CD4-positive, alpha-beta T cell treated with Interleukin-12 subunit alpha and Interleukin-12 subunit beta, for 1 hour (primary cell): ENCODE results near the gene OR10G8.
"Not testable (repeated sequence)": the region's sequence is repeated elsewhere in the genome, so short reads cannot be mapped to it uniquely, and the experiment has no call there.

ENCODE experiments used
- DNase-seq: peaks from one replicate; pipeline ENCODE4 v3.0.0-alpha.2; 2020

OR10G8 gene

GRCh38 chr11:124026498-124026897, at the start of gene OR10G8:
Gene OR10G8, plus strand, starts transcription at chr11:124026798. Its CDS starts 2,825 bp downstream, at chr11:124029623.
- DNase-seq = no peak

DNA sequence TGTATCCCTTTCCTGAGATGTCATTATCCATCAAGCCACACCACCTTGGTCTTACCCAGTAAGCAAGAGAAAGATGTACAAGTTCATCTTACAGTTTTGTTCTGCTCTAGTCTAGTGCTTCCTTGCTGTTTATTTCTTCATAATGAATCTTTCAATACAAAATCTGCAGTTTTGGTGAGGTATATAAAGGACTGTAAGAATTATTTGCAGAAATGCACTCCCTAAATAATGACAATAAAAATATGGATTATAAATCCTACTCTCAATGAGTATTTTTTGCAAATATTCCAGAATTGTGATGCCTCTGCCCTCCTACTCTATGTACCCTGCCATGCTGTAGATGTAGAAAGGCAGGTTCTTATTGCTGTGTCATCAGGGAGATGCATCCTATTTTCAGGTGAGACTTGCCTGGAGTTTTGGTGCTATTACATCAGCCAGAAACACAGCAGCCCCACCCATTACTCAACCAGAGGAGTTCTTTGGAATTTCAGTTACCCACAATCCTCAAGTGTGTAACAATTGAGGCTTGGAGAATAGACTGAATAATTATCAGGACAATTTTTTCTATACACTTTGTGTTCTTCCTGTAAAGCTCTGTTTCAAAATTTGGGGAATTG, 48.8 kb upstream of the OR10G8 start, which contains the start of gene OR10S1:
TSS of gene OR10S1 (minus strand) at position 51 of the 617 bp plus-strand sequence. CDS start 117 bp downstream, outside the sequence.
- DNase-seq = no peak

DNA sequence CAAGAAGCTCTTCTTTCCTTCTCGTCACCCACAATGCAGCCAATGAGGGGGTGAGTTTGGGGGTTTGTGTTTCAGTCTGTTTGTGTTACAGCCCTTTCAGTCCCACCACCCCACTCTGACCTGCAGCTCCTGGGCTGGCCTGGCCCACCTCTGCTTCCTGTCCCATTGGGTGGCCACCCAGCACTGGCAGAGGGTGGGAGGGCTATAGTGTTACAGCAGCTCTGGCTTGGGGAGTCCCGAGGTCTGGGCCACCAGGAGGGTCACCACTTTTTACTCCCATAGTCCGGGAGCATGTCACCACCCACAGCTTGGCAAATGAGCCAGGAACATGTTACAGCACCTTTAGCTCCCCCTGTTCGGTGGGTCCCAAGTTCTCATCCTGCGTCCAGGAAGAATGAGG, 47.3 kb upstream of the OR10G8 start:
- no peak for DNase-seq

- DNase-seq = no peak
Observed at GRCh38 chr11:123995119-123995518, 31.5 kb upstream of the OR10G8 start, which contains the start of gene OR10G6. Gene OR10G6, minus strand, starts transcription at chr11:123995161. Its CDS starts 0 bp downstream, at chr11:123995161.

GRCh38 chr11:124012697-124013096, 13.9 kb upstream of the OR10G8 start, which contains the start of gene OR10G4:
Gene OR10G4, plus strand, starts transcription at chr11:124012997. Its CDS starts 2,578 bp downstream, at chr11:124015575.
- no peak for DNase-seq

- not testable (repeated sequence) for DNase-seq
Observed at GRCh38 chr11:124015837-124016236, 10.8 kb upstream of the OR10G8 start.

DNA sequence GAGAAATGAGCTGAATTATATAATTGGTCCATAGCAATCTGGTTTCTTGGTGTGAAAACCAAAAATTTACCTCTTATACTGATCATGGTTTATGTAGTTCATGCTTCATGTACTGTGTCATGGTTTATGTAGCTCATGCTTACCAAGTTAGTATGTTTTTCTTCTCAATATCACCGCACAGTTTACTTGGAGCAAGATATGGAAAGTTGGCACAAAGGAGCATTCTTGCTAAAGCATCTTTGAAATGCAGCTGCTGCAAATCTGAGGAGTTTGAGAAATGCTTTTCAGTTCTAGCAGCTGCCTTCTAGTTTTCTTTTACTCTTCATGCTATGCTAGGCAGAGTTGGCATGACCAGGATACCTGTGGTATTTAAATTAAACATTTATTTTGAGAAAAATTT, 10.1 kb downstream of the OR10G8 start:
- DNase-seq = no peak

DNA sequence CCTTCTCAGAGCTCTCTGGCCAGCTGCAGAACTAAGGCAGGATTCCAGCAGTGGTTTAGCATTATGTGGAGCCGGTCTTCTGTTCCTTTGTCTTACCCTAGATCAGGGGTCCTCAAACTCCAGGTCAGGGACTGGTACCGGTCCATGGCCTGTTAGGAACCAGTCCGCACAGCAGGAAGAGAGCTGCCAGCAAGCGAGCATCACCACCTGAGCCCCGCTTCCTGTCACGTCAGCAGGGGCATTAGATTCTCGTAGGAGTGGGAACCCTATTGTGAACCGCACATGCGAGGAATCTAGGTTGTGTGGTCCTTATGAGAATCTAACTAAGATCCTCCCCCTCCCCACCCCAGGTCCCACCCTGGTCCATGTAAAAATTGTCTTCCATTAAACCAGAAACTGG, 13.0 kb downstream of the OR10G8 start:
- DNase-seq = no peak

- DNase-seq = no peak
Observed at GRCh38 chr11:124041254-124041653, 14.7 kb downstream of the OR10G8 start, which contains the start of gene OR10G7. Gene OR10G7, minus strand, starts transcription at chr11:124041325. Its CDS starts 2,324 bp downstream, at chr11:124039001.

DNA sequence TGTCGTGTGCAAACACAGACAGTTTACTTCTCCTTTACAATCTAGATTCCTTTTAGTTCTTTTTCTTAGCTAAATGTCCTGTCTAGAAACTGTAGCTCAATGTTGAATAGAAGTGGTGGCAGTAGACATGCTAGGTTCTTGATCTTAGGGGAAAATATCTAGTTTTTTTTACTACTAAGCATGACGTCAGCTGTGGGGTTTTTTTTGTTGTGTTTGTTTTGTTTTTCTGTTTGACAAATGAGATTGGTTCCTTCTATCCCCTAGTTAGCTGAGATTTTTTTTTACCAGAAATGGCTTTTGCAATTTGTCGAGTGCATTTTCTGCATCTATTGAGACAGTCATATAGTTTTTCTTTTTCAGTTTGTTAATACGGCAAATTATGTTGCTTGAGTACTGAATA, 16.8 kb downstream of the OR10G8 start:
- no peak for DNase-seq

DNA sequence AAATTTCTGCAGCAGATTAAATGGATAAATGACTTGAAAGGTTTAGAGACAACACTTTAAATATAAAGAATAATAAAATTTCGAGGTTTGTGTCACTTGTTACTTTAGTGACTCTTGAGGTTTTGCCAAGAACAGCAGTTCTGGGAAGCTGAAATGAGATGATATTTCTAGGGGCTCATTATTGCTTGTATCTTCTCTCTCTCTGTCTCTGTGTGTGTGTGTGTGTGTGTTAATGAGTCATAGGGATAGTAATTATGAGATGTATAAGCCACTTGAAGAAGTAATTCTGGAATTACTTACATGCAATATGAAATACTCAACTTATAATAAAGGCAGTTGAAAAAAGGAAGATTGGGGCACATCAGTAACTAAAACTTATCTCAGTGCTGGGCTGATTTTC, 24.1 kb downstream of the OR10G8 start:
- no peak for DNase-seq

DNA sequence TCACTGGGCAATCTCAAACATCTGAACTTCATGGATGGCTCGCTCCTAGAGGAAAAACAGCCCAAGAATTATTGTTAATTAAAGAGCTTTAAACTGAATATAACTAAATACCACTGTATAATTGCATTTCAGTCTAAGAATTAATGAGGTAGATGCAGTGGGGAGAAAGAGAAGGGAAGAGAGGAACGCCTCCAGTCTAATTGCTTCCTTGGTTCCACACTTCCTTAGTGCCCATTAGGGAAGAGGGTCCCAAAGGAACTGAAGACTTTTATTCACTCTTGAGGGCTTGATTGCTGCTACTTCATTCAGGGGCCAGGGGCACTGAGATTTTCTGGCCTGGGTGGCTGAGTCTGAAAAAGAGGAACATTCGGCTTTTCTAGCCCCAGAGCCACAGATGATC, 26.4 kb downstream of the OR10G8 start:
- no peak for DNase-seq

DNA sequence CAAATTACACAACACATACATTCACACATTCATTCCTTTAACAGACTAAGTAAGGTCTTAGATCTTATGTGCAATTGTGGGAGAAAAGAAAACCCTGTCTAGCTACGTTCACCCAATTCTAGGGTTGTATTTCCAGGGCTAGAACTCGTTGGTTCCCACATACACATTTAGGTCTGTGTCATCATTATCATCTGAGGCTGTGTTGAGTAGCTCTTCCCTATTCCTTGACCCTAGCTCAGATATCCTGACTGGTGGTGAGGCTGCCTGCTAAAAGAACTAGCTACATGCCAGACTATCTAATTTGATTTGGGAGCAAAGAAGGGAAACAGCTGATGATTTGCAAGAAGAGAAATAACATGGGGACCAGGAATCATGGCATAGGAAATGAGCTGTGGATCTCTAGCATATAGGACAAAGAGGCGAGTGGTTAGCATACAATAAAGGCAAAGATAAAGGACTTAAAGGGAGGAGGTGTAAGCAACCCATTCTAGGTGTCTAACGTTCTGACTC, 42.1 kb downstream of the OR10G8 start:
- no peak for DNase-seq

DNA sequence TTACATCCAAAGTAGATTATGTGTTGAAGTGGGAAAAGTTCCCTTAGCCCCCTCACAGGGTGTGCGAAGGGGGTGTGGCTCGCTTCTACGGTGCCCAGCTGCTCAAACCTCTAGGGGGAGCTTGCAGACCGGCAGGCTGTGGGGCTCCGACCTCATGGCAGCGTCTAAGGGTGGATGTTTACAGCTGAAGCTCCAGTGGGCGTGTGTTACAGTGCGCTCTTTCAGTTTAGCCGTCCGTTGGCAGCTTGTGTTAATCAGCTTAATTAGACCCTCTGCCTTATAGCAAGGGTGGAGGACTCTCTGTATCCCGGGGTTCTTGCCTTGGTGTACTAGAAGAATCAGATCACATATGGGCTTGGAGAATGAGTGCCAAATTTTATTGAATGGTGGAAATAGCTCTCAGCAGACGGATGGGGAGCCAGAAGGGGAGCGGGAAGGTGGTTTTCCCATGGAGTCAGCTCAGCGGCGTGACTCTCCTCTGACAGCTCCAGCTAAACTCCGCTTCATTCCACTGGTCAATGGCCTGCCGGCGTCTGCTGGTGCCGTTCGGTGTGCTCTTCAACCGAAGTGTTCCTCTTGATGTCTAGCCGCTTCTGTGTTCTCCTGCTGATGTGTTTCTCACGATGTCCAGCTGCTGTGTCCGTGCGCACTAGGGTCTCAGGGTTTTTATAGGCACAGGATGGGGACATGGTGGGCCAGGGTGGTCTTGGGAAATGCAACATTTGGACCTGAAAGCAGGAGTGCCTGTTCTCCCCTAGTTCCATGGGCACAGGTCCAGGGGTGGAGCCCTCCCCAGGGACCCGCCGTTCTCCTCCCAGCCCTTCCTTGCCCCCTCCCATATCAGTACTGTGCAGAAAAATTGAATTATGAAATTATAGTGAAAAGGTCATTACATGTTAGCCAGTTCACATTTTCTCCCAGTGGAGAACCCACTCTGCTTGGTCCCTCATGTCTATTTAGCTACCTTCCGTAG, 43.1 kb downstream of the OR10G8 start:
- DNase-seq = peak; percentile 23

GRCh38 chr11:124070915-124071622, 44.5 kb downstream of the OR10G8 start:
- DNase-seq = peak; percentile 54

DNA sequence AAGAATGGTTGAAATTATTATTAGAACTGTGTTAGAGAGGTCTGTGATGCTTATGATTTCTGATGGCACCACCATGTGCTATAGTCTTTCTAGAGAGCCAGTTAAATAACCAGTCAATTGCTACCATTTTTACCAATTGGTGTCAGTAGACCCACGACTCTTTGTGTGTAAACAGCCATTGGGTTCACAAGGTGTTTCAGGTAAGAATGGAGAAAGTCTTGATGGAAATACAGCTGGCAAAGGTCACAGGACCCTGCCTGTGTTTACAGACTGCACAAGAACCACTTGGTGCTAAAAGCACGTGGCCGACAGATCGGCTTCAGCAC, 45.0 kb downstream of the OR10G8 start:
- no peak for DNase-seq

GRCh38 chr11:124072147-124072546, 45.5 kb downstream of the OR10G8 start:
- no peak for DNase-seq

- DNase-seq = no peak
Observed at GRCh38 chr11:124074554-124074953, 48.0 kb downstream of the OR10G8 start.

DNA sequence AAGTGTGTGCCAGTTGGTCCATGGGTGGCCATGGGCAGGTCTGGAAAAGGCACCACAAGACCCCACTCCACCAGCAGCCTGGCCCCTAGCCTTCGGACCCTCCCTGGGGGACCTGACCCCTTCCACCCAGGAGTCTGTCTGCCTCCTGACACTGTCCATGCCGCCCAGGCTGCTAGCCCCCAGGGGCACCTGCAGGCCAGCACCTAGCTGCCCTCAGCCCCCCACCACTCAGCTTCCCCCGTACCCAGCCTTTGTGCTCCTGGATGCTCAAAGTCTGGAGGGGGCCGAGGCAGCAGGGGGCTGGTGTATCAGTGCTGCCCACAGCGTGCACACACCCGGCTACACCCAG, 48.9 kb downstream of the OR10G8 start:
- no peak for DNase-seq

- DNase-seq = no peak
Observed at GRCh38 chr11:124075841-124076651, 49.4 kb downstream of the OR10G8 start.

DNA sequence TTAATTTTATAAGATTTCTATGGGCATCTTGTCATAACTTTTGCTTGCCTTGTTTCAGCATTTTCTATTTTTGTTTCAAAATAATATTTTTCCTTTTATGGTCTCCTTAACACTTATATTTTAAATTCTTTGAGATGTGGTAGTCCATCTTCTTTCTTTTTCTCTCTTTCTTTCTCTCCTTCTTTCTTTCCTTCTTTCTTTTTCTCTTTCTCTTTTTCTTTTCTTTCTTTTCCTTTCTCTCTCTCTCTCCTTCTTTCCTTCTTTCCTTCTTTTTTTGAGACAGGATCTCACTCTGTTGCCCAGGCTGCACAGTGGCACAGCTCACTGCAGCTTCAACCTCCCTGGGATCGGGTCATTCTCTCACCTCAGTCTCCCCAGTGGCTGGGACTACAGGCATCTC, 50.7 kb downstream of the OR10G8 start:
- no peak for DNase-seq

DNA sequence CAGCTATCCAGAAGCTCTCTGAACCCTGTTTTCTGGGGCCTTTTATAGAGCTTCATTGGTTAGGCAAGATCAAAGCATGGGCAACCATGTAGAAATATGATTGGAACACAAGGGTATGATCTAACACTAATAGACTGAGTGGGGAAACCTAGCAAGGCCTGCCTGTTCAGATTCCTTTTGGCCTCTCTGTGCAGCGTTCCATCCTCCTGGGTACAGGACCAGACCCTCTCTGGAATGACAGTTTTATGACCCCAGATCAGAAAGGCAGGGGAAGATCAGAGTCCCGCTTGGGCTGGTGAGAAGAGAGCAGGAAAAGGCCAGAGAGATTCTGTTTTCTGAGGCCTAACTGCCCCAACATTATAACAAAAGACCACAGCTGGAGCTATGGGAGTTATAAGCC, 52.0 kb downstream of the OR10G8 start:
- DNase-seq = no peak
